Measurements from ENCODE around the gene CYSRT1.

DNA sequence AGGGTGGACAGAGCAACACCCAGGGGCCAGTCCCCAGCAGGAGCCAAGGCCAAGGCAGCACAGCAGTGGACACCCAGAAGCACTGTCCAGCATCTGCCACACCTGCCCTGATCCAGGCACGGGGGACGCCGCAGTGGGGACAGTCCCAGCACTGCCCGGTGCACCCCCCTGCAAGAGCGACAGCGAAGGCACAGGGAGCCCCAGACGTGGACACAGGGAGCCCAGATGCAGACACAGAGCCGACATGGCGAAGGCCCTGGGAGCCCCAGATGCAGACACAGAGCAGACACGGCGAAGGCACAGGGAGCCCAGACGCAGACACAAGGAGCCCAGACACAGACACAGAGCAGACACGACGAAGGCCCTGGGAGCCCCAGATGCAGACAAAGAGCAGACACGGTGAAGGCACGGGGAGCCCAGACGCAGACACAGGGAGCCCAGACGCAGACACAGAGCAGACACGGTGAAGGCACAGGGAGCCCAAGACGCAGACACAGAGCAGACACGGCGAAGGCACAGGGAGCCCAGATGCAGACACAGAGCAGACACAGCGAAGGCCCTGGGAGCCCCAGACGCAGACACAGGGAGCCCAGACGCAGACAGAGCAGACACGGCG lies 40.9 kb upstream of the CYSRT1 start:
- TF ChIP-seq, protein P1, sequence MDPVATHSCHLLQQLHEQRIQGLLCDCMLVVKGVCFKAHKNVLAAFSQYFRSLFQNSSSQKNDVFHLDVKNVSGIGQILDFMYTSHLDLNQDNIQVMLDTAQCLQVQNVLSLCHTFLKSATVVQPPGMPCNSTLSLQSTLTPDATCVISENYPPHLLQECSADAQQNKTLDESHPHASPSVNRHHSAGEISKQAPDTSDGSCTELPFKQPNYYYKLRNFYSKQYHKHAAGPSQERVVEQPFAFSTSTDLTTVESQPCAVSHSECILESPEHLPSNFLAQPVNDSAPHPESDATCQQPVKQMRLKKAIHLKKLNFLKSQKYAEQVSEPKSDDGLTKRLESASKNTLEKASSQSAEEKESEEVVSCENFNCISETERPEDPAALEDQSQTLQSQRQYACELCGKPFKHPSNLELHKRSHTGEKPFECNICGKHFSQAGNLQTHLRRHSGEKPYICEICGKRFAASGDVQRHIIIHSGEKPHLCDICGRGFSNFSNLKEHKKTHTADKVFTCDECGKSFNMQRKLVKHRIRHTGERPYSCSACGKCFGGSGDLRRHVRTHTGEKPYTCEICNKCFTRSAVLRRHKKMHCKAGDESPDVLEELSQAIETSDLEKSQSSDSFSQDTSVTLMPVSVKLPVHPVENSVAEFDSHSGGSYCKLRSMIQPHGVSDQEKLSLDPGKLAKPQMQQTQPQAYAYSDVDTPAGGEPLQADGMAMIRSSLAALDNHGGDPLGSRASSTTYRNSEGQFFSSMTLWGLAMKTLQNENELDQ (tag by site-specific recombination; IDR thresholded peaks at IDR 0.05; ENCODE audit: low read depth), result no peak
- TF ChIP-seq, protein P2, sequence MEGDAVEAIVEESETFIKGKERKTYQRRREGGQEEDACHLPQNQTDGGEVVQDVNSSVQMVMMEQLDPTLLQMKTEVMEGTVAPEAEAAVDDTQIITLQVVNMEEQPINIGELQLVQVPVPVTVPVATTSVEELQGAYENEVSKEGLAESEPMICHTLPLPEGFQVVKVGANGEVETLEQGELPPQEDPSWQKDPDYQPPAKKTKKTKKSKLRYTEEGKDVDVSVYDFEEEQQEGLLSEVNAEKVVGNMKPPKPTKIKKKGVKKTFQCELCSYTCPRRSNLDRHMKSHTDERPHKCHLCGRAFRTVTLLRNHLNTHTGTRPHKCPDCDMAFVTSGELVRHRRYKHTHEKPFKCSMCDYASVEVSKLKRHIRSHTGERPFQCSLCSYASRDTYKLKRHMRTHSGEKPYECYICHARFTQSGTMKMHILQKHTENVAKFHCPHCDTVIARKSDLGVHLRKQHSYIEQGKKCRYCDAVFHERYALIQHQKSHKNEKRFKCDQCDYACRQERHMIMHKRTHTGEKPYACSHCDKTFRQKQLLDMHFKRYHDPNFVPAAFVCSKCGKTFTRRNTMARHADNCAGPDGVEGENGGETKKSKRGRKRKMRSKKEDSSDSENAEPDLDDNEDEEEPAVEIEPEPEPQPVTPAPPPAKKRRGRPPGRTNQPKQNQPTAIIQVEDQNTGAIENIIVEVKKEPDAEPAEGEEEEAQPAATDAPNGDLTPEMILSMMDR (tag by site-specific recombination; IDR thresholded peaks at IDR 0.05), result no peak
- no peak for TF ChIP-seq ZSCAN30 (tag by site-specific recombination; IDR thresholded peaks at IDR 0.05)
